Fibroblast of skin of back (primary cell): ENCODE results near the gene ARHGAP45.
A peak's percentile ranks its signal among the peaks of the same experiment; 100 is the strongest.

Experiments
- DNase-seq: peaks from one replicate; pipeline ENCODE4 v3.0.0-alpha.2; 2013

The ARHGAP45 gene

DNA sequence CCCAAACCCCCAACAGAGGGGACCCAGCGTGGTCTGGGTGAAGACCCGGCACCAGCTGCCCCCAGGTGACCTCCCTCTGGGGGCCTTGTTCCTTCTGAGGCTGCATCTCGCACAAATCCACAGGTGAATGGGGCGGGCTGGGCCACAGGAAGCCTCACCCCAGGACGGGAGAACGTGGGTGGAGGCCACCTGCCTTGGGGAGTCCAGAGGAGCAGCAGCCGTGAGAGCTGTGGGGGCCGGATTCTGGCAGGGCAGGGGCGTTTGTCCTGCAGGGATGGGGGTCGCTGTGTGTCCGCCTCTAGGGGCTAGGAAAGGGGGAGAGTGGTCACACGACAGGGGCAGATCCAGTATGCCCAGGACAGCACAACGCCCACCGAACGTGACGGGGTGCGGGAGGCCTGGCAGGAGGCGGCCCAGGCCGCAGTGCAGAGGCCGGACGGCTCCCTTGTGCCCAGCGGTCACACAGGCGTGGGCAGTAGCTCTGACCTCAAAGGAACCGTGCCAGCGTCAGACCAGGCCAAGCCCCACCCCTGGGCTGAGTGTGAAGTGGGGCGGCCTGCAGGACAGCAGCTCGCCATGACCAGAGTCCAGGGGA lies 21.5 kb downstream of the ARHGAP45 start:
- DNase-seq: no peak

DNA sequence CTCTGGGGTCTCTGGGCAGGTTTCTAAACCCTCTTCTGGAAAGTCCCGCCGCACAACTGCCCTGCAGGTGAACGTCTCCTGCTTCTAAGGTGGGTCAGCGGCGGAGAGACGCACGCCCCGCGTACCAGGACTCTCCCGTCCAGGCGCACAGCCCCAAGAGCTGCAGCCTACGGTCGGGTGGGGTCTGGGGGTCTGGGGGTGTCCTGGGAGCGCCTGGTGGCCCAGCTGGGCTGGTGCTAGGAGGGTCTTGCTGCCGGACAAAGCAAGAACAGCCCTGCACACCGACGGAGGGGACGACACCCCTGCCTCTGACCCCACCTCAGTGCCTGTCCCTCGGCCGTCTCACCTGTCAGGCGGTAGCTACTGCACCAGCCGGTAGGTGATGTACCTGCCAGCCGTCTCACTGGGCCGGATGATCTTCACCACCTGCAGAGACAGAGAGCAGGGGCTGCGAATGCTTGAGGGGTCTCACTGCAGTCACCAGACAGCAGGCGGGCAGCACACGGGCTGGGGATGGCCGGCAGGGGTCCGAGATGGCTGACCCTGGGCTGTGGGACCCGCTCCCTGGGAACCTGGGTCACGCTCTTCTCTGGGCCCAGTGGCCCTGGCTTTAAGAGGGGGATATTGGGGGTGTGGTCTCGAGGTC lies 22.3 kb downstream of the ARHGAP45 start:
- no peak for DNase-seq

- DNase-seq: no peak
Observed at GRCh38 chr19:1089891-1090290, 22.9 kb downstream of the ARHGAP45 start.

DNA sequence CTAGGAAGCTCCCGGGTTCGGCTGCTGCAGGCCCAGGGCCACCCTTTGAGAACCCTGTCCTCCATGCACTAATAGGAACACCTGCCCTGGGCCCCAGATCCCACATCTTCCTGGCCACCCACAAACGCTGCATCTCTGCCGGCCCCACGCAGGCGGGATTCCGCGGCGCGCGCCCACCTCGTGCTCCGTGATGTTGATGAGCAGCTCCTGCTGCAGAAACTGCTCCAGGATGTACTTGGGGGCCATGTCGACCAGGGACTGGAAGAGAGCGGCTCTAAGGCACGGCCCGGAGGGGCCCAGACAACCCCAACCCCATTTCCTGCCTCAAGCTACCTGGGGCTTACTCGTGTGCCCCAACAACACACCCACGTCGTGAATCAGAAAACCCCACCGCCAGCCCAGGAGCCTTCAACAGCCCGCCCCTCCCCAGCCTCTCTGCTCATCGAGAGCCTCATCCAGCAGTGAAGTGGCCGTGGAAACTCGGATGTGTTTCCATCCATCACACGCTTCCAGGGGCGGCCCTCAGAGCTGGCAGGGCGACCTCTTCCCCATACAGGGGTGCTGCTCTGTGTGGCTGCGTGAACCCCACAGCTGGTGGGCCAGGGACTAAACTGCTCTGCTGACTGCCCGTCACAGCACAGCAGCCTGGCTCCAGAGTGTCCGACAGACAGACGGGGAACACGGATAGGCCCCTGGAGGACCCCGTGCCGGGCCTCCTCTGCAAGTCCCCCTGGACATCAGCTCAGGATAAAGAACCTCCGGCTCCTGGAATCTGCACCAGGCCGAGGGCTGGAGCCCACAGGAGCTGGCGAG lies 24.0 kb downstream of the ARHGAP45 start:
- DNase-seq: no peak

GRCh38 chr19:1091544-1092175 lies 24.7 kb downstream of the ARHGAP45 start:
- DNase-seq: no peak

GRCh38 chr19:1093330-1093729 lies 26.4 kb downstream of the ARHGAP45 start:
- no peak for DNase-seq

GRCh38 chr19:1093811-1094553 lies 27.0 kb downstream of the ARHGAP45 start:
- no peak for DNase-seq

- no peak for DNase-seq
Observed at GRCh38 chr19:1094655-1094977, 27.6 kb downstream of the ARHGAP45 start.

GRCh38 chr19:1094978-1095701 lies 28.2 kb downstream of the ARHGAP45 start, which contains the start of gene POLR2E:
Gene POLR2E (minus strand): TSS chr19:1095375. CDS start chr19:1095315, 60 bp downstream.
- DNase-seq: peak; percentile 98

GRCh38 chr19:1097810-1098176 lies 30.8 kb downstream of the ARHGAP45 start:
- no peak for DNase-seq

GRCh38 chr19:1098177-1099051 lies 31.4 kb downstream of the ARHGAP45 start:
- DNase-seq: peak; percentile 25

DNA sequence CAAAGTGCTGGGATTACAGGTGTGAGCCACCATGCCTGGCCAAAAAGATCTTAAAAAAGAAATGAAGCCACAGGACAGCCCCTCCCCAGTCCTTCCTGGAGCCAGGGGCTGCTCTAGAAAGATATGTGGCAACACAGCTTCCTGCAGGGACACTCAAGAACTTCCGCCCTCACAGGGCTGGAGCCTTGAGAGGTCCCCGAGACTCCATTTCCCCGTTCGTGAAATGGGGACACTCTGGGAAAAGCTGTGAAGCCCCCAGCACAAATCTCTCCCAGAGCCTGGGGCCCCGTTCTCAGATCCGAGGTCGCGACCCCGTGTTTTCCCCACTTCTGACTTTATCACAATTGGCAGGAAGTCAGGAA lies 34.4 kb downstream of the ARHGAP45 start:
- DNase-seq: no peak

- peak; percentile 100 for DNase-seq
Observed at GRCh38 chr19:1102407-1103131, 35.6 kb downstream of the ARHGAP45 start.

GRCh38 chr19:1103132-1103707 lies 36.3 kb downstream of the ARHGAP45 start:
- peak; percentile 51 for DNase-seq

- DNase-seq: peak; percentile 99
Observed at GRCh38 chr19:1103708-1104310, 36.8 kb downstream of the ARHGAP45 start, which contains the start of gene GPX4. Gene GPX4 (plus strand): TSS chr19:1103994. CDS start chr19:1104044, 50 bp downstream.

DNA sequence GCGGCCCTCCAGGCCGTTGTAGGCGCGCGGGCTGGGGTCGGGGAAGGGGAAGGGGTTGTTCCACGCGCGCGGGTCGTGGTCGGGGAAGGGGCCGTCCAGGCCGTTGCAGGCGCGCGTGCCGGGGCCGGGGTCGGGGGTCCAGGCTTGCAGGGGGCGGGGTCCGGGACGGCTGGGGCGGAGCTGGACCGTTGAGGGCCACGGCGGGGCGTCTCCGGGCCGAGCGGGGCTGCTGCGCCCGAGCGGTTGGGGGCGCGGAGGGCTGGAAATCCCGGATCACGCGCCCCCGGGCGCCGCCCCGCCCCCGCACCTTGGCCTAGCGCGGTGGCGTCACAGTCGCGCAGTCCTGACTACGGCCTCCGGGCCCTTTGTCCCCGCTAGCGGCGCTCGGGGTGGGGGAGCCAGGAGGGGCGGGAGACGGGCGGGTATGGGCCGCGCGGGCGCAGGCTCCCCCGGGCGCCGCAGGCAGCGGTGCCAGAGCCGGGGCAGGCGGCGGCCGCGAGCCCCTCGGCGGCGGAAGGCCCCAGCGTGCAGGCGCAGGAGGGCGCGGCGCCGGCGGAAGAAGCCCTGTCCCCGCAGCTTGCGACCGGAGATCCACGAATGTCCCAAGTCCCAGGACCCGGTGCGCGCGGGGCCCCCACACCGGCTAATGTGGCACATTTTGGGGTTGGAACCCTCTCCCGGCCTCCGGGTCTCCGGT lies 37.5 kb downstream of the ARHGAP45 start:
- DNase-seq: peak; percentile 71

DNA sequence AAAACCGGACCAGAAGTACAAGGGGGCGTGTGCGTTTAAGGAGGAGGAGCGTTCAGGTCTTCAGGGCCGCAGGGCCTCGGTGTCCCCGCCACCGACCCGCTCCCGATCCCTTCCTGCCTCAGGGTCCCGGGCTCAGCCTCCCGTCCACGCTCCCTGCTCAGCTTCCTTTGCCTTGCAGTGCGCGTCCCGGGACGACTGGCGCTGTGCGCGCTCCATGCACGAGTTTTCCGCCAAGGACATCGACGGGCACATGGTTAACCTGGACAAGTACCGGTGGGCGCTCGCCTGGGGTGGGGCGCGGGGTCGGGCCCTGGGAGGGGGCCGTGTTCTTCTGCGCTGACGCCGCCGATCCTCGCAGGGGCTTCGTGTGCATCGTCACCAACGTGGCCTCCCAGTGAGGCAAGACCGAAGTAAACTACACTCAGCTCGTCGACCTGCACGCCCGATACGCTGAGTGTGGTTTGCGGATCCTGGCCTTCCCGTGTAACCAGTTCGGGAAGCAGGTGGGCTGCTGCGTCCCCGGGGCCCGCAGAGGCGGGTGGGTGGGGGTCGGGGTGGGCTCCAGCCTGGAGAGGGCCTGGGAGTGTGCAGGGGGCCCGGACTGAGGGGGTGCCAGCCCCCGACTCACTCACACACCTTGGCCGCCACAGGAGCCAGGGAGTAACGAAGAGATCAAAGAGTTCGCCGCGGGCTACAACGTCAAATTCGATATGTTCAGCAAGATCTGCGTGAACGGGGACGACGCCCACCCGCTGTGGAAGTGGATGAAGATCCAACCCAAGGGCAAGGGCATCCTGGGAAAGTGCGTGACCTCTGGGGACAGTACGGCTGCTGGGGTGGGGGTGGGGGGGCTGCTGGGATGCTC lies 38.3 kb downstream of the ARHGAP45 start:
- peak; percentile 42 for DNase-seq
